HCT116 (cell line): ENCODE data around the gene PRR3.

Source experiments
- TF ChIP-seq, protein P1 (sequence below): IDR thresholded peaks from 2 replicates; pipeline ENCODE4 v1.6.1; 2012
- TF ChIP-seq, protein P2 (sequence below), 3 experiments: fragments of 200-600 bp in 1 of 3; sonication (generic) in 1 of 3; IDR thresholded peaks in 2 of 3; conservative IDR thresholded peaks in 1 of 3; 2 replicates each; pipeline ENCODE4 v1.5.1; 2012 to 2017; ENCODE audit warnings: low read depth in 2 of 3, low read length in 2 of 3, antibody characterized with exemption in 1 of 3, borderline replicate concordance in 1 of 3, control low read depth in 1 of 3, mild to moderate bottlenecking in 1 of 3, mixed read lengths in 1 of 3, mixed run types in 1 of 3, moderate library complexity in 1 of 3; ENCODE audit not compliant: insufficient read depth in 1 of 3

DNA sequence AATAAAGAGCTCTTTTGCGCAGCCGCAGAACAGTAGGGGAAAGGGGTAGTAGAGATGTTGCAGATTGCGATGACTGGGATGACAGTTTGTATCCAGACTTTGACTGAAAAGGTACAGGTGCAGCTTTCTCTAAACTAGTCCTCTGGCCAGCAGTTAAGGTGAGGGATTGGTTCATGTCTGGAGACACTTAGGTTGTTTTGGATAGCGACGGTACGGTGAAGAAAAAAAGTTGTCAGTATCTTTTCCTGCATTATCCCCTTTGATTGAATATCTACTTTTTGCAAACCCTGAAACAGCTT, 537 bp downstream of the PRR3 start:
- TF ChIP-seq, protein P1, sequence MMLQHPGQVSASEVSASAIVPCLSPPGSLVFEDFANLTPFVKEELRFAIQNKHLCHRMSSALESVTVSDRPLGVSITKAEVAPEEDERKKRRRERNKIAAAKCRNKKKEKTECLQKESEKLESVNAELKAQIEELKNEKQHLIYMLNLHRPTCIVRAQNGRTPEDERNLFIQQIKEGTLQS: no peak
- TF ChIP-seq, protein P2, sequence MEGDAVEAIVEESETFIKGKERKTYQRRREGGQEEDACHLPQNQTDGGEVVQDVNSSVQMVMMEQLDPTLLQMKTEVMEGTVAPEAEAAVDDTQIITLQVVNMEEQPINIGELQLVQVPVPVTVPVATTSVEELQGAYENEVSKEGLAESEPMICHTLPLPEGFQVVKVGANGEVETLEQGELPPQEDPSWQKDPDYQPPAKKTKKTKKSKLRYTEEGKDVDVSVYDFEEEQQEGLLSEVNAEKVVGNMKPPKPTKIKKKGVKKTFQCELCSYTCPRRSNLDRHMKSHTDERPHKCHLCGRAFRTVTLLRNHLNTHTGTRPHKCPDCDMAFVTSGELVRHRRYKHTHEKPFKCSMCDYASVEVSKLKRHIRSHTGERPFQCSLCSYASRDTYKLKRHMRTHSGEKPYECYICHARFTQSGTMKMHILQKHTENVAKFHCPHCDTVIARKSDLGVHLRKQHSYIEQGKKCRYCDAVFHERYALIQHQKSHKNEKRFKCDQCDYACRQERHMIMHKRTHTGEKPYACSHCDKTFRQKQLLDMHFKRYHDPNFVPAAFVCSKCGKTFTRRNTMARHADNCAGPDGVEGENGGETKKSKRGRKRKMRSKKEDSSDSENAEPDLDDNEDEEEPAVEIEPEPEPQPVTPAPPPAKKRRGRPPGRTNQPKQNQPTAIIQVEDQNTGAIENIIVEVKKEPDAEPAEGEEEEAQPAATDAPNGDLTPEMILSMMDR (IDR thresholded peaks at IDR 0.05 in 2 of 3, conservative IDR thresholded peaks at IDR 0.05 in 1 of 3; ENCODE audit: borderline replicate concordance in 1 of 3, insufficient read depth in 1 of 3, low read depth in 2 of 3, low read length in 2 of 3): no peak
